HG03135 (cell line): Measurements from ENCODE around the gene F2R.
"Not testable (repeated sequence)": the region's sequence is repeated elsewhere in the genome, so short reads cannot be mapped to it uniquely, and the experiment has no call there.

ENCODE experiments used
- ATAC-seq: cut with Tn5 transposase; IDR thresholded peaks from one replicate; pipeline ENCODE4 v1.9.1; 2021; ENCODE audit warnings: mild to moderate bottlenecking, moderate library complexity; ENCODE audit not compliant: unreplicated experiment

Gene F2R

DNA sequence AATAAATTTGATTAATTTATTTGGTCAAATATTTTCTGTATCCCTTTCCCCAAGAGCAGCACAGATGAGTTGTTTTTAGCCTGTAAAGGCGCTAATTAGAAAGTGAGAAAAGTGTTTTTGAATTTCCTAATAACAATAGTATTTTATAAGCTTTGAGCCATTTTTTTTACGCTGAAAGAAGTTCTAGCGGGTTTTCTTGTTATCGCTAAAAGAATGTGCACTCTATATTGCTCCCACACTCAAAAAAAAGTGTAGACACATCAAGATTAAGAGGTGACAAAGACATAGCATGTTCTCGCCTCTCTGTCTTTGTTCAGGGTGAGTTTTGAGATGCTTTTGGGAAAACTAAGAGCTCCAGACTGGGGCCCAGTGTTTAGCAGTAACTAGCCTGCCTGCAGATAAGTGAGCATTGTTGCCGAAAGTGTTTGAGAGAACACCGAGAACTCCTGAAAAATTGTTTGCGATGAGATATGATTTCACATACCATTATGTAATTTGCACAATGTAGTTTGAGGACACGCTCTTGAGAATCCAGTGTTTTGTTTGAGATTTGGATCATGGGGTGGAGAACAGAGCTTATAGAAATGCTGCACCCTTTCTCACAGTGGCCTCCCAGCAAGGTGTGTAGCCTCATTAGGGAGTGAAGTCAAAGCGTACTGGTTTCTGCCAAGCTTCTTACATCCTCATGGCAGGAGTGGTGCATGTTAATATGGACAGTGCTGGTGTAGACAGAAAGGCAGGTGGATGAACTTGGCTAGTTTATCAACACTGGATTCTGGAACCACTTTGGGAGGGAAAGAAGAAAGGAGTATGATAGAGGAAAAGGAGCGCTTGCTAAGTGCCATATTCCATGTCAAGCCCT lies 1.5 kb downstream of the F2R start:
- ATAC-seq = no peak

DNA sequence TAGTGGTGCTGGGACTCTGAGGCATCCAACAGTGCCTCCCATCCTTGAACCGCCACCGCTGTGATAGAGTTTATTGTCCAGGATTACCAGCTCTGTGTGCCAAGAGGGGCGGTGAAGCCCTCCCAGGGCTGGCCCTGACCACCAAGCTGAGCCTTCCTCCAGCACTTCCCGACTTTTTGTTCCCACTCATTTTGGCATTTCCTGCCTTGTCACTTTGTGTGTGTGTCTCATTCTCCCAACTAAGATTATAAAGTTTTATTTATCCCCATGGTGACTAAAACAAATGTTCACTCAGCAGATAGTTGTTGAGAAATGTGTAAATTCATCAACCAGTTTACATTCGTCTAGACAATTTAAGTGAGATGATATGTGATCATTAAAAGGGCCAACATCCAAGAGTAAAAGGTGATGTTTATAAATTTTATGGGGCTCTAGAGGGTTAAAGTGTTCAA lies 2.5 kb downstream of the F2R start:
- ATAC-seq = no peak

DNA sequence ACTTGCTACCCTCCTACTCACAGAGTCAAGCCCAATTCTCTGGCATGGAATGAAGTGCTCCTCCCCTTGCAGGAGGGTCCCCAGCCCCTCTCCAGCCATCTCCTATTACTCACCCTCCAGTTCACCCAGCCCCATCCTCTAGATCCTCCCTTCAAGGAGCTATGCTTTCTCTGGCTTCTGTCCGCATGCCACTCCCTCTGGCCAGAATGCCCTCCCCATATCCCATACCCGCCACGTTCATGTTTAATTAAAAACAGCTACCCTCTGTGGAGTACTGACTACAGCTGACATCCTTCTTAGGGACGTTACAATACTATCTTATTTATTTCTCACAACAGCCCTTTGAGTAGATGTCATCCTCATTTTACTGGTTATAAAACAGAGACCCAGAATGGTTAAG lies 3.0 kb downstream of the F2R start:
- no peak for ATAC-seq

DNA sequence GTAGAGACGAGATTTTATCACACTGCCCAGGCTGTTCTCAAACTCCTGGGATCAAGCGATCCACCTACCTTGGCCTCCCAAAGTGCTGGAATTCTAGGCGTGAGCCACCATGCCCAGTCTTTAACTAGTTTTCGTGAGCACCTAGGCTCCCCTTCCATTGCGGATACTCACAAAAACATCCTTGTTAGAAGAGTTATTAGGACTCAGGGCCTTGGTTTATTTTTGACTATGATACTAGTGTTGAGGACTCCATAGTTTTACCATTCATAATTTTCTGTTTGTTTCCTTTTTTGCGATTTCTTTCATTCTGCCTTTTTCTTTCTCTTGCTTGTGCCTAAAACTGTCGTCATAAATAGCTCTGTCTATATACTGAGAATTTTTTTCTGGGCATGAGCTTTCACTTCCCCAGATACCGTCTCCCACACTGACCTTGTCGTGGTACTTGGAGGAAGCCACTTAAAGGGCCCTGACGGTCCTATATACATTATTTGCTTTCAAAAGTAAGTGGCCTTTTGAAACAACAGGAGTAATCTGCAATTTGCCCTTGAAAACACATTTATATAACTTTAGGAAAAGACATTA lies 5.2 kb downstream of the F2R start:
- ATAC-seq = peak; percentile 92

DNA sequence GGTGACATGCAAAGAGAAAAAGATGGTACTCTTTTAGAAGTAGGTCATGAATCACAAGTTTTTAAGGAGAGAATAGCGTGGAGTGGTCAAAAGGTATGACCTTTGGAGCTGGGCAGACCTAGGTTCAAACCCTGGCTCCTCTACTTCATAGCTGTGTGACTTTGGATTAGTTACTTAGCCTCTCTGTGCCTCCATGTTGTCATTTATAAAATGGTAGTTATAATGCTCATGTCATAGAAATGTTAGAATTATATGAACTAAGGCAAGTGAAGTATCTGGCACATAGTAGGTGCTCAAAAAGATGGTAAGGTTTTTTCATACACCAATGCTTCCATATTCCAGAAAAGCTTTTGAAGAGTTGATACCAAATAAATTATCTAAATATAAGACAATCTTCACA lies 7.3 kb downstream of the F2R start:
- ATAC-seq = no peak

DNA sequence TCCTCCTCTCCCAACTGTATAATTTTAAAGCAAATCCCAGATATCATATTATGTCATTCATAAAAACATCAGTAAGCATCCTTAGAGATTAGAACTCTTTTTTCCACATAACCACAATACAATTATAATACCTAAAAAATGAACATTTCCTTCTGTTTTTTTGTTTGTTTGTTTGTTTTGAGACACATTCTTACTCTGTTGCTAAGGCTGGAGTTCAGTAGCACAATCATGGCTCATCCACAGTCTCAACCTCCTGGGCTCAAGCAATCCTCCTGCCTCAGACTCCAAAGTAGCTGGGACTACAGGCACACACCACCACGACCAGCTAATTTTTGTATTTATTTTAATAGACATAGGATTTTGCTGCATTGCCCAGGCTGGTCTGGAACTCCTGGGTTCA lies 8.0 kb downstream of the F2R start:
- no peak for ATAC-seq

DNA sequence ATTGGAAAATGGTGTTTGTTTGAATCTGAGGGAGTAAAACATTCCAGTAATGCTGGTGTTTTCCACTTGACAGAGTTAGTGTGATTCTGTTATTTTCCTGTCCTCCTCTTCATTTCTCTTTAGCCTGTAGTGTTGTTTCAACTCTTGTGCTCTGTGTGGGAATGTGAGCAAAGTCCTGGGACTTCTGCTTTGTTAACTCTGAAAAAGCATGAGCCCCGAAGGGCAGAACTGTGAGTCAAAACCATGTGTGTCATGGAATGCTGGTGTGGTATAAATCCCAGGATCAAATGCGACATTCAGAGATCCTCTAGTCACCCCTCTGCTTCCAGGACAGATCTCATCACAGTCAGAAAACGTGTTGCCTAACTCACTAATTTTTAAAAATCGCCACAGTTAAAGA lies 8.9 kb downstream of the F2R start:
- ATAC-seq = no peak

DNA sequence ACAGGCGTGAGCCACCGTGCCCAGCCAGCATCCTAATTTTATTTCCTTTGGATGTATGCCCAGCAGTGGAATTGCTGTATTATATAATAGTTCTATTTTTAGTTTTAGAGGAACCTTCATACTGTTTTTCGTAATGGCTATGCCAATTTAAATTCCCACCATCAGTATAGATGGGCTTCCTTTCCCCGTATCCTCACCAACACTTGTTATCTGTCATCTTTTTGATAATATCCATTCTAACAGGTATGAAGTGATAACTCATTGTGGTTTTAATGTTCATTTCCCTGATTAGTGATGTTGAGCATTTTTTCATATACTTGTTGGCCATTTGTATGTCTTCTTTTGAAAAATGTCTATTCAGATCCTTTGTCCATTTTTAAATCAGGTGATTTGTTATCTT lies 13.0 kb downstream of the F2R start:
- ATAC-seq = no peak

DNA sequence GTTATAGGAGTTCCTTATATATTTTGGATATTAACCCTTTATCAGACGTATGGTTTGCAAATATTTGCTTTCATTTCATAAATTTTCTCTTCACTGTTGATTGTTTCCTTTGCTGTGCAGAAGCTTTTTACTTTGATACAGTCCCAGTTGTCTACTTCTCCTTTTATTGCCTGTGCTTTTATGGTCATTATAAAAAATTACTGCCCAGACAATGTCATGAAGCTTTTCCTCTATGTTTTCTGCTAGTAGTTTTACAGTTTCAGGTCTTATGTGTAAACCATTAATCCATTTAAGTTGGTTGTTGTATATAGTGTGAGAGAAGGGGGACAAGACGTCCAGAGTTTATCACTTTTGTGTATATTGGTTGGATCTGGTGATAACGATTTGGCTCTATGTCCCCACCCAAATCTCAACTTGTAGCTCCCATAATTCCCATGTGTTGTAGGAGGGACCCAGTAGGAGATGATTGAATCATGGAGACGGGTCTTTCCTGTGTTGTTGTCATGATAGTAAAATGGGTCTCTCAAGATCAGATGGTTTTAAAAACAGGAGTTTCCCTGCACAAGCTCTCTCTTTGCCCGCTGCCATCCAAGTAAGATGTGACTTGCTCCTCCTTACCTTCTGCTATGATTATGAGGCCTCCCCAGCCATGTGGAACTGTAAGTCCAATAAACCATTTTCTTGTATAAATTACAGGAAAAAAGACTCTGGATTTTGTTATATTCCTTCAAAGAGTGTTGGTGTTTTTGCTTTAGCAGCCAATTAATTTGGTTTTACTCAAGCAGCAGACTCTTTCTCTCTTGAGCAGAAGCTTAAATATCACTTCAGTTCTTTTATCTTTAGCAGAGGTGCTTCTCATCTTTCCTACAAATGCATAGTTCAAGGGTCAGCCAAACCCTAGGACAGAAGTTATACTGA lies 13.7 kb downstream of the F2R start:
- no peak for ATAC-seq

DNA sequence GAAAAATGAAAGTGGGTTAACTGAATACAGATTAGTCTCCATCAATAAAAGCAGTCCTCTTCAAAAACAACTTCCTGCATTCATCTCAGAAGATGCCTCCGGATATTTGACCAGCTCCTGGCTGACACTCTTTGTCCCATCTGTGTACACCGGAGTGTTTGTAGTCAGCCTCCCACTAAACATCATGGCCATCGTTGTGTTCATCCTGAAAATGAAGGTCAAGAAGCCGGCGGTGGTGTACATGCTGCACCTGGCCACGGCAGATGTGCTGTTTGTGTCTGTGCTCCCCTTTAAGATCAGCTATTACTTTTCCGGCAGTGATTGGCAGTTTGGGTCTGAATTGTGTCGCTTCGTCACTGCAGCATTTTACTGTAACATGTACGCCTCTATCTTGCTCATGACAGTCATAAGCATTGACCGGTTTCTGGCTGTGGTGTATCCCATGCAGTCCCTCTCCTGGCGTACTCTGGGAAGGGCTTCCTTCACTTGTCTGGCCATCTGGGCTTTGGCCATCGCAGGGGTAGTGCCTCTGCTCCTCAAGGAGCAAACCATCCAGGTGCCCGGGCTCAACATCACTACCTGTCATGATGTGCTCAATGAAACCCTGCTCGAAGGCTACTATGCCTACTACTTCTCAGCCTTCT lies 16.6 kb downstream of the F2R start:
- no peak for ATAC-seq

DNA sequence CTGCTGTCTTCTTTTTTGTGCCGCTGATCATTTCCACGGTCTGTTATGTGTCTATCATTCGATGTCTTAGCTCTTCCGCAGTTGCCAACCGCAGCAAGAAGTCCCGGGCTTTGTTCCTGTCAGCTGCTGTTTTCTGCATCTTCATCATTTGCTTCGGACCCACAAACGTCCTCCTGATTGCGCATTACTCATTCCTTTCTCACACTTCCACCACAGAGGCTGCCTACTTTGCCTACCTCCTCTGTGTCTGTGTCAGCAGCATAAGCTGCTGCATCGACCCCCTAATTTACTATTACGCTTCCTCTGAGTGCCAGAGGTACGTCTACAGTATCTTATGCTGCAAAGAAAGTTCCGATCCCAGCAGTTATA lies 17.1 kb downstream of the F2R start:
- no peak for ATAC-seq

DNA sequence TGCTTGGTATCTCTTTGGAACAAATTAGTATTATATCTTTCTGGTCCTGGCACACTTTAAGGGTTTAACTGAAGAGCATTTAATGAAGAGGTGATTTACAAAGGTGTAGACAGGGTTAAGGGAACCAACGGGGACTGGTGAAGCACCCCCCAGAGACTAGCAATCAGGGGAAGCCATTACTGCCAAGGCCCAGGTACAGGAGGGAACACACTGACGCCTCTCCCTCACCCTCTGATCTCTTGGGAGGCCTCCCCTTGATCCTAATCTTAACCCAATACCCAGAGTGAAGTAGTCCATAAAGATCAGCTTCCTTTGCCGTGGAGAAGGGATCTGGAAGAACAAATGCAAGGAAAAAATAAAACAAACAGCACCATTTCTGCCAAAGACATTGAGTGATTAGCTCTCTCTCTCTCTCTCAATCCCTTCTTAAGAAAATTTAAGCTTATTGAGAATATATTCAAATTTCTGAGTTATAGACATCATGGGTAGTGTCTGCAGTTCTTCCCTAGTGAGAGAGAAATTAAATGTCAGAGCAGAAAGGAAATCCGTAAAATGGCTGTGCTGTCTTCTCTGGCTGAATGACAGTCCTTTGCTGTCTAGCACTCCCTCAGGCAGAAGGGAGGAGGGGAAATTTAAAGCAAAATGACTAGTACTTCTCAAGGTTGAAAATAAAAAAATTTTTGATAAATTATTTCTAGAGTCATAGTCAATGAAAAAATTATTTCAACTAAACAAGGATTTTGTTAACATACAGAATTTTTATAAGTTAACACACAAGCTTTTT lies 20.0 kb downstream of the F2R start:
- ATAC-seq = no peak

DNA sequence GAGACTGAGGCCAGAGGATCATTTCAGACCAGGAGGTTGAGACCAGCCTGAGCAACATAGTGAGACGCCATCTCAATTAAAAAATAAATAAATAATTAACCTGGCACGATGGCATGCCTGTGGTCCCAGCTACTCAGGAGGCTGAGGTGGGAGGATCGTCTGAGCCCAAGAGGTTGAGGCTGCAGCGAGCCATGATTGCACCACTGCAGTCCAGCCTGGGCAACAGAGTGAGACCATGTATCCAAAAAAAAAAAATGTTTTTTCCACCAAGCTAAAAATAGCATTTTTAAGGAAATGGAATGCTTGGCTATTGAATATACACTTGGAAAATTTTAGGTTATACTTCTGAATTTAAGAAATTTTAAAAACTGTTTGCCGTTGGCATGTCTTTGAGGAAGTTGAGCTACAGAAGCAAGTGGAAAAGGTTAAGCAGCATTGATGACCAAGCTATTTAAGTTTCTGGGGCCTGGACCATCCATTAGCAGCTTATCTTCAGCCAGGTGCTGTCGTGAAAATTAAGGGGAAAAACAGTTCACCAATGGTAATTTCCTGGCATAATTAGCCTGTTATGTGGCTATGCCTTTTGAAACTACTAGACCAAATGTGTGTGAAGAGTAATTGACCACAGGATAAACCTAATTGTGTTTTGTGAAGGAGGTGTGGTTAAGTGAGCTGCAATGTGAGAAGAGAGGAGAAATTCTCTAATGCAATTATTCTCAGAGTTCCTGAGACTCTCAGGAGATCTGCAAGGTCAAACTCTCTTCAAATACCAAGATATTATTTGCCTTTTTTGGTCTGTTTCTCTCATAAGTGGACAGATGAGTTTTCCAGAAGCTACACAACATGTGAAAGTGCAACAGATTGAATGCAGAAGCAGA lies 21.0 kb downstream of the F2R start:
- no peak for ATAC-seq

DNA sequence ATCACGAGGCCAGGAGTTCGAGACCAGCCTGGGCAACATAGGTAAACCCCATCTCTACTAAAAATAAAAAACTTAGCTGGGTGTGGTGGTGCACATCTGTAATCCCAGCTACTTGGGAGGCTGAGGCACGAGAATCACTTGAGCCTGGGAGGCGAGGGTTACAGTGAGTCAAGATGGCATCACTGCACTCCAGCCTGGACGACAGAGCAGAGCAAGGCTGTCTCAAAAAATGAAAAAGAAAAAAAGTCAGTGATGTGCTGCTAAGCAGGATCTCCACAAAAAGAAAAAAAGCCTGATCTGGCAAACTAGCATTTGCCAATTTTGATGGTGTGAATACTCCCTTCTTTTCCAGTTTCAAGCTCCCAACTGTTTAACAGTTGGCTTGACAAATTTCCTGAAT lies 21.9 kb downstream of the F2R start:
- ATAC-seq = no peak

DNA sequence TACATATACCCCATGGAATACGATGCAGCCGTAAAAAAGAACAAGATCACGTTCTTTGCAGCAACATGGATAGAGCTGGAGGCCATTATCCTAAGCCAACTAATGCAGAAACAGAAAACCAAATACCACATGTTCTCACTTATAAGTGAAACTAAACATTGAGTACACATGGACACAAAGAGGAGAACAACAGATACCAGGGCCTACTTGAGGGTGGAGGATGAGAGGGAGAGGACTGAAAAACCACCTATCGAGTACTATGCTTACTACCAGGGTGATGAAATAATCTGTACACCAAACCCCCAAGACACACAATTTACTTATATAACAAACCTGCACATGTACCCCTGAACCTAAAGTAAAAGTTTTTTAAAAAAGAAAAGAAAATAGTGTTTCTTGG lies 25.6 kb downstream of the F2R start:
- ATAC-seq = not testable (repeated sequence)

DNA sequence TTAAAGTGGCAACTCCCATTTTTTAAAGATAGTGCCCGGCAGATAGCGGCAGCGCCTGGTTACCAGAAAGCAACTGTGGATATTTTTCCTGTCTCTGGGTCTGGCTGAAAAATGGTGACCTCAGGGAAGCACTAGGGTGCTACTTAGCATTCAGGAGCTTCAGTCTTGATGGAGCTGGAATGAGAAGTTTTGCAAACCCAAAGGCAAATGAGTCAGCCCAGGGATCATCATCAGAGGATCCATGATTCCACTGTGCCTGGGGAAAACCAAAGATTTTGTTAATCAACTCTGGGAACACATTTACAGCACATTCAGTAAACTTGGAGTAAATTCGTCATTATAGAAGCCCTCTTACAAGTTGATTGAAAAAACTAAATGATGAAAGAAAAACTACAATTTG lies 26.7 kb downstream of the F2R start:
- ATAC-seq = no peak

DNA sequence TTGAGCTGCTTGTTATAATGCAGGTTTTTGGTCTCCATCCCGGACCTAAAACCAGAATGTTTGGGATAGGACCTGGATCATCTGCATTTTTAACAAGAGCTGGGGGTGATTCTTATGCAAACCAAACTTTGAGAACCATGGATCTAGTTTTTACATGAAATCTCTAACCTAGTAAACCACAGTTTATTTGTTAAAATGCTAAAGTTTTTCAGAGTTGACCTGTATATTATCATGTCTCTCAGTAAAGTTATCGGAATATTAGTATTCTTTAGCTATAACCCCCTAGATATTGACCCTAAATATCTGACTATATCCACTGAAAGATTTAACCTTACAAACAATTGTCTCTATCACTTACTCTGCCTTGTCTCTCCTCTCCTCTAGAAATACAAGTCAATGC lies 28.7 kb downstream of the F2R start:
- ATAC-seq = no peak

DNA sequence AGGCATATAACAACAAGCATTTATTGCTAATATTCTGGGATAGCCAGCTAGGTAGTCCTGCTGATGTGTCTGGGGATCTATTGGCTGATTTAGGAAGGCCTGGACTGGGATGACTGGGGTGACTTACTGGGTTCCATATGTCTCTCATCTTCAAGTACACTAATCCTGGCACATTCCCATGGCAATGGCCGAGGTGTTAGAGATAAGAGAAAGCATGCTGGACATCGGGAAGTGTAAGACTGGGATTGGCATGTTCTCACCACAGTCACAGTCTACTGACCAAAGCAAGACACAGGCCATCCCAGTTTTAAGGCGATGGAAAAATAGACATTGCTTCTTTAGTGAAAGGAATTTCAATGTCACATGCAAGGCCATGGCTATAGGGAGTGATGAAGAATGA lies 29.7 kb downstream of the F2R start:
- ATAC-seq = no peak

DNA sequence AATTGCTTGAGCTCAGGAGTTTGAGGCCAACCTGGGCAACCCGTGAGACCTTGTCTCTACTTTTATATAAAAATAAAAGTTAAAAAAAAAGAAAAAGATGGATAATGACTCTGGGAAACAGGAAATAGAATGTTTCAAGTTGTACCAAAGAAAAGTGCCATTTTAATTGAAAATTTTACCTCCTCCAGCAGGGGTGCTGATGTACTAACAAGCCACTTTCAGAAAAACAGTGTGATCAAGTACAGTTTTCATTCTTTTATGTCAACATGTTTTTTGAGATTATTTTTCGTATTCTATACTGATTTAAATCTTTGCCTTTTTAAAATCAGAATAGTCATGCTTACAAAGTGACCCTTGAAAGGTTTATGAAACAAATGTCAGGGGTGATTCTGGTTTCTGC lies 30.8 kb downstream of the F2R start:
- ATAC-seq = no peak
